HepG2 (cell line): ENCODE data around the gene SLIT1. TPM values are rescaled to one million over a fixed set of nuclear protein-coding genes. Genes with fewer than 3 reads are reported as not detected.

Experiments
- HNRNPUL1 ChIP-seq: fragments of 200-400 bp; formaldehyde crosslinking; IDR thresholded peaks from 2 replicates; pipeline ENCODE4 v1.6.1; 2017; ENCODE audit warnings: low read depth, mild to moderate bottlenecking, low read length, moderate library complexity
- HOXA5 ChIP-seq: sonication (generic); formaldehyde crosslinking; IDR thresholded peaks from 2 replicates; pipeline ENCODE4 v1.4.0; 2020; ENCODE audit warnings: missing genetic modification reagents
- KLF16 ChIP-seq, 2 experiments: sonication (generic) in 1 of 2; formaldehyde crosslinking in 1 of 2; IDR thresholded peaks; 2 replicates each; pipeline versions ENCODE4 v1.6.1 to v1.8.0; 2016 to 2023; ENCODE audit warnings: missing genetic modification reagents in 2 of 2, missing compliant biosample characterization in 1 of 2
- NCOA5 ChIP-seq: sonication (generic); formaldehyde crosslinking; IDR thresholded peaks from 2 replicates; pipeline ENCODE4 v1.4.0; 2020; ENCODE audit warnings: missing genetic modification reagents
- NR2F2 ChIP-seq: IDR thresholded peaks from 2 replicates; pipeline ENCODE4 v1.6.1; 2012; ENCODE audit warnings: low read depth, inconsistent platforms, borderline replicate concordance
- PBX3 ChIP-seq: sonication (generic); formaldehyde crosslinking; IDR thresholded peaks from 2 replicates; pipeline ENCODE4 v1.8.1; 2023; ENCODE audit warnings: missing genetic modification reagents, inconsistent platforms, borderline replicate concordance
- PREB ChIP-seq: sonication (generic); formaldehyde crosslinking; IDR thresholded peaks from 2 replicates; pipeline ENCODE4 v1.4.0; 2020; ENCODE audit warnings: missing genetic modification reagents
- SOX6 ChIP-seq, 2 experiments: fragments of 450-650 bp in 1 of 2; sonication (generic) in 1 of 2; formaldehyde crosslinking in 1 of 2; IDR thresholded peaks; 2 replicates each; pipeline versions ENCODE4 v1.4.0 to v1.6.1; 2017 to 2020; ENCODE audit warnings: antibody characterized with exemption in 1 of 2, mild to moderate bottlenecking in 1 of 2, missing genetic modification reagents in 1 of 2
- ZBTB4 ChIP-seq: sonication (generic); formaldehyde crosslinking; IDR thresholded peaks from 2 replicates; pipeline ENCODE4 v1.4.0; 2020; ENCODE audit warnings: missing genetic modification reagents, mild to moderate bottlenecking, borderline replicate concordance
- ZNF367 ChIP-seq: sonication (generic); formaldehyde crosslinking; IDR thresholded peaks from 2 replicates; pipeline ENCODE4 v1.4.0; 2020; ENCODE audit warnings: missing genetic modification reagents, borderline replicate concordance
- ZNF574 ChIP-seq: sonication (generic); formaldehyde crosslinking; IDR thresholded peaks from 2 replicates; pipeline ENCODE4 v1.4.0; 2020; ENCODE audit warnings: missing genetic modification reagents
- ZNF598 ChIP-seq: sonication (generic); formaldehyde crosslinking; IDR thresholded peaks from 2 replicates; pipeline ENCODE4 v1.5.1; 2020; ENCODE audit warnings: mild to moderate bottlenecking, missing genetic modification reagents, borderline replicate concordance
- ZNF609 ChIP-seq: sonication (generic); formaldehyde crosslinking; IDR thresholded peaks from 2 replicates; pipeline ENCODE4 v1.4.0; 2020; ENCODE audit warnings: mild to moderate bottlenecking, missing genetic modification reagents, borderline replicate concordance
- ZNF792 ChIP-seq: IDR thresholded peaks from 2 replicates; pipeline ENCODE4 v1.6.1; 2016
- polyA plus RNA-seq, 8 experiments: library from polyadenylated mRNA; depleted of rRNA in 3 of 8; stranded (reverse) in 7 of 8; unstranded in 1 of 8; fragments of >200 nt; fragmentation: Illumina TruSeq in 4 of 8; extraction: Trizol in 4 of 8; gene quantifications; 2 replicates each; pipeline versions ENCODE4 v1.2.1 to v1.2.3, GENCODE V29; 2011 to 2016; ENCODE audit warnings: low read depth in 4 of 8, missing spikeins in 1 of 8, mixed read lengths in 1 of 8; ENCODE audit not compliant: insufficient read depth in 1 of 8
- total RNA-seq, 5 experiments: library from RNA; depleted of rRNA; stranded (reverse); fragments of >200 nt; fragmentation: Illumina TruSeq; extraction: Trizol; gene quantifications; 2 replicates each; pipeline ENCODE4 v1.2.3, GENCODE V29; 2016; ENCODE audit warnings: low read depth in 1 of 5

The SLIT1 gene
- total and polyA plus RNA-seq, 2 of the 13 experiments (the other 11 are each of a cell fraction or from before 2014, with no cell fraction given), result 0.09 to 0.33 TPM

- TF ChIP-seq ZNF598 (CRISPR knock-in tag) (0 out of 2 replicates have a peak, but pooled peaks have one; percentile 7), PBX3 (no peak), ZNF609 (CRISPR knock-in tag) (peak; percentile 38; the same call in 1 of the 2 replicates), PREB (CRISPR knock-in tag) (no peak), ZNF574 (CRISPR knock-in tag) (peak; percentile 23; the same call in 1 of the 2 replicates), KLF16 (CRISPR knock-in tag; IDR thresholded peaks at IDR 0.05) (0 out of 4 replicates have a peak, but pooled peaks of 1 of the 2 experiments have one; percentile 57), NR2F2 (no peak), HOXA5 (CRISPR knock-in tag) (no peak), HNRNPUL1 (no peak), ZNF367 (CRISPR knock-in tag) (peak; percentile 85; the same call in 1 of the 2 replicates), NCOA5 (CRISPR knock-in tag) (no peak), ZBTB4 (peak; percentile 10; the same call in 1 of the 2 replicates), SOX6 (IDR thresholded peaks at IDR 0.05) (no peak), SOX6 (CRISPR knock-in tag; IDR thresholded peaks at IDR 0.05) (peak; percentile 39; the same call in 1 of the 2 replicates), ZNF792 (no peak)
These were observed 185.1 kb downstream of the SLIT1 start (continued) for GRCh38 chr10:97000487-97001182.
